ENCODE data around the gene MAP2K1. TPM values are rescaled to one million over a fixed set of nuclear protein-coding genes. Genes with fewer than 3 reads are reported as not detected.
"Not testable (repeated sequence)": the region's sequence is repeated elsewhere in the genome, so short reads cannot be mapped to it uniquely, and the experiment has no call there.

The MAP2K1 gene
- total RNA-seq, 6 experiments from 2014 or later, result 45.2 to 64.7 (median 49.5) TPM

GRCh38 chr15:66390678-66391077 is 4.0 kb downstream of the MAP2K1 start:
- H3K36me3 Mint-ChIP-seq (ENCODE audit: low read depth), result peaks cover 17% of the 10 kb centered on the region
- peak overlapping the region; percentile 35; the same call in 1 of the 2 replicates for H3K27ac Mint-ChIP-seq
- no peaks in the 10 kb centered on the region for H3K9me3 Mint-ChIP-seq
- no peak for TF ChIP-seq CTCF (IDR thresholded peaks at IDR 0.05)
- H3K4me3 Mint-ChIP-seq, result no peak overlapping the region
- peaks cover 59% of the 10 kb centered on the region for H3K4me1 Mint-ChIP-seq (ENCODE audit: low read depth)
- DNase-seq, result no peak
- H3K27me3 Mint-ChIP-seq (ENCODE audit: insufficient read depth), result no peaks in the 10 kb centered on the region; the same call in 1 of the 2 replicates

- Mint-ChIP-seq H3K4me1 (ENCODE audit: low read depth) (peaks cover 48% of the 10 kb centered on the region), H3K36me3 (ENCODE audit: low read depth) (peaks cover 23% of the 10 kb centered on the region)
- not testable (repeated sequence) for H3K27ac Mint-ChIP-seq; H3K9me3 Mint-ChIP-seq; H3K27me3 Mint-ChIP-seq (ENCODE audit: insufficient read depth); DNase-seq; H3K4me3 Mint-ChIP-seq
These were observed 6.3 kb downstream of the MAP2K1 start for GRCh38 chr15:66393037-66393436.

GRCh38 chr15:66394472-66394871 is 7.8 kb downstream of the MAP2K1 start:
- no peak for DNase-seq
- Mint-ChIP-seq H3K36me3 (ENCODE audit: low read depth) (peaks cover 23% of the 10 kb centered on the region), H3K9me3 (no peaks in the 10 kb centered on the region), H3K27ac (no peak overlapping the region), H3K27me3 (ENCODE audit: insufficient read depth) (peaks cover 5% of the 10 kb centered on the region), H3K4me1 (ENCODE audit: low read depth) (peaks cover 34% of the 10 kb centered on the region), H3K4me3 (no peak overlapping the region)
- TF ChIP-seq CTCF (IDR thresholded peaks at IDR 0.05), result no peak

GRCh38 chr15:66394915-66395314 is 8.2 kb downstream of the MAP2K1 start:
- Mint-ChIP-seq H3K27ac (no peak overlapping the region), H3K36me3 (ENCODE audit: low read depth) (peaks cover 23% of the 10 kb centered on the region), H3K4me3 (no peak overlapping the region), H3K27me3 (ENCODE audit: insufficient read depth) (peaks cover 5% of the 10 kb centered on the region), H3K9me3 (no peaks in the 10 kb centered on the region), H3K4me1 (ENCODE audit: low read depth) (peaks cover 31% of the 10 kb centered on the region)
- no peak for TF ChIP-seq CTCF (IDR thresholded peaks at IDR 0.05)
- DNase-seq, result no peak

GRCh38 chr15:66399276-66399675 is 12.6 kb downstream of the MAP2K1 start:
- Mint-ChIP-seq H3K36me3 (ENCODE audit: low read depth) (peaks cover 12% of the 10 kb centered on the region), H3K27me3 (ENCODE audit: insufficient read depth) (peaks cover 5% of the 10 kb centered on the region), H3K4me3 (no peak overlapping the region), H3K27ac (no peak overlapping the region), H3K9me3 (no peaks in the 10 kb centered on the region), H3K4me1 (ENCODE audit: low read depth) (peaks cover 30% of the 10 kb centered on the region)
- no peak for DNase-seq
- no peak for TF ChIP-seq CTCF (IDR thresholded peaks at IDR 0.05)

GRCh38 chr15:66400351-66400774 is 13.7 kb downstream of the MAP2K1 start:
- H3K9me3 Mint-ChIP-seq, result no peaks in the 10 kb centered on the region
- no peak overlapping the region for H3K4me3 Mint-ChIP-seq
- peaks cover 12% of the 10 kb centered on the region for H3K36me3 Mint-ChIP-seq (ENCODE audit: low read depth)
- TF ChIP-seq CTCF (IDR thresholded peaks at IDR 0.05), result no peak
- H3K27ac Mint-ChIP-seq, result peak overlapping the region; percentile 19; the same call in 1 of the 2 replicates
- DNase-seq, result peak; percentile 25
- H3K27me3 Mint-ChIP-seq (ENCODE audit: insufficient read depth), result peaks cover 5% of the 10 kb centered on the region
- H3K4me1 Mint-ChIP-seq (ENCODE audit: low read depth), result peaks cover 36% of the 10 kb centered on the region
